Measurements from ENCODE around the gene C20orf204.

DNA sequence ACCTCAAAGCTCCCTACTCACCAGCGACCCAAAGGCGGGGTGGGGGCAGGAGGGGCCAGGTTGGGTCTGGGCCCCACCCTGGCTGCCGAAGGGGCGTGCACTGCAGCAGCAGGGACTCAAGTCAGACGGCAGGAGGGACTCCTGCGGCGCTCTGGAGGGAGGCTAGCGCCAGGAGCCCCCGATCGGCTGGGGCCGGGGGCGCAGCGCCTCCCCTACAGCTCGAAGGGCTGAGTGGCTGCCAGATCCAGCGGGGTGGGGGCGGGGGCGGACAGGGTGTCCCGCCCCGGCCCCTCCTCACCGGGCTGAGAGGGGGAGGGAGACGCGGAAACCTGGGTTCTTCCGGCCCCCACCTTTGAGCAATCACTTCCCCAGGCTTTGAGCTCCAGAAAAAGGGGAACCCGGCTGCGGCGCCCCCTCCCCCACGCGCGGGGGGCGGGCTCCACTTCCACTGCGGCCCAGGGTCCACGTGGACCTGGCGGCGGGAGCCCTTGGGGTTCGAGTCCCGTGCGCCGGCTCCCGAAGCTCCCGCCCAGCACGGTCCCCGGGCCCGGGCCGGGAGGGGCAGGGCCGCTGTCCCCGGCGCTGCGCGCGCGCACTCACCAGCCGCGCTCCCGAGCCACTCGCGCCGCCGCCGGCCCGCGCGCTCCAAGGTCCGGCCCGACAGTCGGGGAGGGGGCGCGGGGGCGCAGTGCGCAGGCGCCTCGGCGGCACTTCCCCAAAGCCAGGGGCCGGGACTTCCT is 43.5 kb downstream of the C20orf204 start, which contains the start of gene RGS19:
- TF ChIP-seq CTCF (conservative IDR thresholded peaks at IDR 0.05 in 1 of 2, IDR thresholded peaks at IDR 0.05 in 1 of 2; ENCODE audit: extremely low read depth in 1 of 2, insufficient read depth in 1 of 2, low read depth in 1 of 2, low read length in 2 of 2) (no peak), EZH2 (IDR thresholded peaks at IDR 0.05; ENCODE audit: borderline replicate concordance, low read length) (no peak)
